Raji (cell line): ENCODE results near the gene RPL10.
A peak's percentile ranks its signal among the peaks of the same experiment; 100 is the strongest.

ENCODE experiments used
- POLR2A ChIP-seq: IDR thresholded peaks from 2 replicates; pipeline ENCODE4 v1.6.1; 2011; ENCODE audit warnings: low read depth, low read length, control low read depth; ENCODE audit not compliant: insufficient read depth

The RPL10 gene

GRCh38 chrX:154440623-154441357 is 42.6 kb downstream of the RPL10 start:
- no peak for TF ChIP-seq POLR2A

GRCh38 chrX:154441564-154441963 is 43.4 kb downstream of the RPL10 start:
- no peak for TF ChIP-seq POLR2A

GRCh38 chrX:154441984-154442707 is 44.0 kb downstream of the RPL10 start:
- TF ChIP-seq POLR2A = no peak

- TF ChIP-seq POLR2A = no peak
These were observed 45.3 kb downstream of the RPL10 start for GRCh38 chrX:154443479-154443910.

- 0 out of 2 replicates have a peak, but pooled peaks have one; percentile 21 for TF ChIP-seq POLR2A
These were observed 46.0 kb downstream of the RPL10 start, which contains the start of gene FAM50A for GRCh38 chrX:154443992-154444754. Gene FAM50A, plus strand, starts transcription at chrX:154444141. Its CDS starts 95 bp downstream, at chrX:154444236.

GRCh38 chrX:154444755-154445246 is 46.6 kb downstream of the RPL10 start:
- no peak for TF ChIP-seq POLR2A

- TF ChIP-seq POLR2A = no peak
These were observed 47.6 kb downstream of the RPL10 start for GRCh38 chrX:154445776-154446175.

- TF ChIP-seq POLR2A = no peak
These were observed 48.3 kb downstream of the RPL10 start for GRCh38 chrX:154446430-154446829.

GRCh38 chrX:154448484-154448883 is 50.3 kb downstream of the RPL10 start:
- no peak for TF ChIP-seq POLR2A

GRCh38 chrX:154449618-154450017 is 51.4 kb downstream of the RPL10 start:
- no peak for TF ChIP-seq POLR2A

- no peak for TF ChIP-seq POLR2A
These were observed 52.1 kb downstream of the RPL10 start for GRCh38 chrX:154450312-154450711.
